ENCODE measurements around the gene KIF16B. TPM values are rescaled to one million over a fixed set of nuclear protein-coding genes. Genes with fewer than 3 reads are reported as not detected.
A peak's percentile ranks its signal among the peaks of the same experiment; 100 is the strongest.

Gene KIF16B
- total and polyA plus RNA-seq, 2 of the 13 experiments (the other 11 are each of a cell fraction or from before 2014, with no cell fraction given): 6.9 to 18.0 TPM

DNA sequence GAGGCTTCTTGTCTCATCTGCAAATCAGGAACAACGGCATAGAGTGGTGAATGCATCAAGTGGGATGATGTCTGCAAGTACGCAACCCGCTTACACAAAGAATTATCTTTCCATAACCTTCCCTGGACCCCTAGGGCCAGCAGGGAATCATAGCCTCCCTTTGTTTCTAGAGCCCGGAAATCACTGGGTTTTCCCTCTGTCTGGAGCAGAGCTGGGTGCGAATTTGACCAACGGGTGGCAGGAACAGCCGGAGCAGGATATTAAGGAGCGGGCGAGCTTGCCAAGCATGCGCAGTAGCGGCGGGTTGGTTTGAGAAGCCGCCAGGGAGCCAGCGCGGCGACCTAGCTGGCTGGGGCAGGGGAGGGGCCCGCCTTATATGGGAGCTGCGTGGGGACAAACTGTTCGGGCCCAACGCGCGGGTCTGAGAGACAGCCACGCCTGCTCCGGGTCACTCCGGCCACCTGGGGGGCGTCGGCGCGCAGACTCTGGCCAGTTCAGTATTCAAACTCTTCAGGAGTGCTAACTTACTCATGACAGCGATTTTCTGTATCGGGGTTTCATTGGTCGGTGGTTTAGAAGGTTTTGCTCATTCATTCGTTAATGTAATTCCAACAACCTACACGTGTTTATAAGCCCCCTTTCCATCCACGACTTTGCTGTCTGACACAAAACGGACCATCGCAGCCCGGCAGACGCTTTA, 1.6 kb upstream of the KIF16B start (continued):
- TF ChIP-seq, protein P1, sequence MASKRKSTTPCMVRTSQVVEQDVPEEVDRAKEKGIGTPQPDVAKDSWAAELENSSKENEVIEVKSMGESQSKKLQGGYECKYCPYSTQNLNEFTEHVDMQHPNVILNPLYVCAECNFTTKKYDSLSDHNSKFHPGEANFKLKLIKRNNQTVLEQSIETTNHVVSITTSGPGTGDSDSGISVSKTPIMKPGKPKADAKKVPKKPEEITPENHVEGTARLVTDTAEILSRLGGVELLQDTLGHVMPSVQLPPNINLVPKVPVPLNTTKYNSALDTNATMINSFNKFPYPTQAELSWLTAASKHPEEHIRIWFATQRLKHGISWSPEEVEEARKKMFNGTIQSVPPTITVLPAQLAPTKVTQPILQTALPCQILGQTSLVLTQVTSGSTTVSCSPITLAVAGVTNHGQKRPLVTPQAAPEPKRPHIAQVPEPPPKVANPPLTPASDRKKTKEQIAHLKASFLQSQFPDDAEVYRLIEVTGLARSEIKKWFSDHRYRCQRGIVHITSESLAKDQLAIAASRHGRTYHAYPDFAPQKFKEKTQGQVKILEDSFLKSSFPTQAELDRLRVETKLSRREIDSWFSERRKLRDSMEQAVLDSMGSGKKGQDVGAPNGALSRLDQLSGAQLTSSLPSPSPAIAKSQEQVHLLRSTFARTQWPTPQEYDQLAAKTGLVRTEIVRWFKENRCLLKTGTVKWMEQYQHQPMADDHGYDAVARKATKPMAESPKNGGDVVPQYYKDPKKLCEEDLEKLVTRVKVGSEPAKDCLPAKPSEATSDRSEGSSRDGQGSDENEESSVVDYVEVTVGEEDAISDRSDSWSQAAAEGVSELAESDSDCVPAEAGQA (IDR thresholded peaks at IDR 0.05; ENCODE audit: low read depth): 0 out of 2 replicates have a peak, but pooled peaks have one; percentile 49
- TF ChIP-seq, protein P1 (CRISPR knock-in tag; IDR thresholded peaks at IDR 0.05; ENCODE audit: borderline replicate concordance): no peak
- no peak for TF ChIP-seq SMARCC2 (IDR thresholded peaks at IDR 0.05)
- TF ChIP-seq ZNF724P (CRISPR knock-in tag; IDR thresholded peaks at IDR 0.05; ENCODE audit: borderline replicate concordance): no peak; the same call in 1 of the 2 replicates
- TF ChIP-seq, protein P2, sequence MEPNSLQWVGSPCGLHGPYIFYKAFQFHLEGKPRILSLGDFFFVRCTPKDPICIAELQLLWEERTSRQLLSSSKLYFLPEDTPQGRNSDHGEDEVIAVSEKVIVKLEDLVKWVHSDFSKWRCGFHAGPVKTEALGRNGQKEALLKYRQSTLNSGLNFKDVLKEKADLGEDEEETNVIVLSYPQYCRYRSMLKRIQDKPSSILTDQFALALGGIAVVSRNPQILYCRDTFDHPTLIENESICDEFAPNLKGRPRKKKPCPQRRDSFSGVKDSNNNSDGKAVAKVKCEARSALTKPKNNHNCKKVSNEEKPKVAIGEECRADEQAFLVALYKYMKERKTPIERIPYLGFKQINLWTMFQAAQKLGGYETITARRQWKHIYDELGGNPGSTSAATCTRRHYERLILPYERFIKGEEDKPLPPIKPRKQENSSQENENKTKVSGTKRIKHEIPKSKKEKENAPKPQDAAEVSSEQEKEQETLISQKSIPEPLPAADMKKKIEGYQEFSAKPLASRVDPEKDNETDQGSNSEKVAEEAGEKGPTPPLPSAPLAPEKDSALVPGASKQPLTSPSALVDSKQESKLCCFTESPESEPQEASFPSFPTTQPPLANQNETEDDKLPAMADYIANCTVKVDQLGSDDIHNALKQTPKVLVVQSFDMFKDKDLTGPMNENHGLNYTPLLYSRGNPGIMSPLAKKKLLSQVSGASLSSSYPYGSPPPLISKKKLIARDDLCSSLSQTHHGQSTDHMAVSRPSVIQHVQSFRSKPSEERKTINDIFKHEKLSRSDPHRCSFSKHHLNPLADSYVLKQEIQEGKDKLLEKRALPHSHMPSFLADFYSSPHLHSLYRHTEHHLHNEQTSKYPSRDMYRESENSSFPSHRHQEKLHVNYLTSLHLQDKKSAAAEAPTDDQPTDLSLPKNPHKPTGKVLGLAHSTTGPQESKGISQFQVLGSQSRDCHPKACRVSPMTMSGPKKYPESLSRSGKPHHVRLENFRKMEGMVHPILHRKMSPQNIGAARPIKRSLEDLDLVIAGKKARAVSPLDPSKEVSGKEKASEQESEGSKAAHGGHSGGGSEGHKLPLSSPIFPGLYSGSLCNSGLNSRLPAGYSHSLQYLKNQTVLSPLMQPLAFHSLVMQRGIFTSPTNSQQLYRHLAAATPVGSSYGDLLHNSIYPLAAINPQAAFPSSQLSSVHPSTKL (CRISPR knock-in tag; IDR thresholded peaks at IDR 0.05): peak; percentile 84
- TF ChIP-seq, protein P3, sequence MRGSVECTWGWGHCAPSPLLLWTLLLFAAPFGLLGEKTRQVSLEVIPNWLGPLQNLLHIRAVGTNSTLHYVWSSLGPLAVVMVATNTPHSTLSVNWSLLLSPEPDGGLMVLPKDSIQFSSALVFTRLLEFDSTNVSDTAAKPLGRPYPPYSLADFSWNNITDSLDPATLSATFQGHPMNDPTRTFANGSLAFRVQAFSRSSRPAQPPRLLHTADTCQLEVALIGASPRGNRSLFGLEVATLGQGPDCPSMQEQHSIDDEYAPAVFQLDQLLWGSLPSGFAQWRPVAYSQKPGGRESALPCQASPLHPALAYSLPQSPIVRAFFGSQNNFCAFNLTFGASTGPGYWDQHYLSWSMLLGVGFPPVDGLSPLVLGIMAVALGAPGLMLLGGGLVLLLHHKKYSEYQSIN (CRISPR knock-in tag; IDR thresholded peaks at IDR 0.05; ENCODE audit: borderline replicate concordance): no peak
- no peak for TF ChIP-seq TOE1 (CRISPR knock-in tag; IDR thresholded peaks at IDR 0.05)
- peak; percentile 71; the same call in 1 of the 2 replicates for TF ChIP-seq ZZZ3 (CRISPR knock-in tag; IDR thresholded peaks at IDR 0.05; ENCODE audit: borderline replicate concordance)
- TF ChIP-seq GLI4 (CRISPR knock-in tag; IDR thresholded peaks at IDR 0.05; ENCODE audit: borderline replicate concordance): no peak
- no peak for TF ChIP-seq ZNF589 (CRISPR knock-in tag; conservative IDR thresholded peaks at IDR 0.05)
- TF ChIP-seq, protein P4, sequence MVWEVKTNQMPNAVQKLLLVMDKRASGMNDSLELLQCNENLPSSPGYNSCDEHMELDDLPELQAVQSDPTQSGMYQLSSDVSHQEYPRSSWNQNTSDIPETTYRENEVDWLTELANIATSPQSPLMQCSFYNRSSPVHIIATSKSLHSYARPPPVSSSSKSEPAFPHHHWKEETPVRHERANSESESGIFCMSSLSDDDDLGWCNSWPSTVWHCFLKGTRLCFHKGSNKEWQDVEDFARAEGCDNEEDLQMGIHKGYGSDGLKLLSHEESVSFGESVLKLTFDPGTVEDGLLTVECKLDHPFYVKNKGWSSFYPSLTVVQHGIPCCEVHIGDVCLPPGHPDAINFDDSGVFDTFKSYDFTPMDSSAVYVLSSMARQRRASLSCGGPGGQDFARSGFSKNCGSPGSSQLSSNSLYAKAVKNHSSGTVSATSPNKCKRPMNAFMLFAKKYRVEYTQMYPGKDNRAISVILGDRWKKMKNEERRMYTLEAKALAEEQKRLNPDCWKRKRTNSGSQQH (CRISPR knock-in tag; IDR thresholded peaks at IDR 0.05; ENCODE audit: low read depth): peak; percentile 77
- TF ChIP-seq ZC3H13 (CRISPR knock-in tag; IDR thresholded peaks at IDR 0.05): peak; percentile 38; the same call in 1 of the 2 replicates
- TF ChIP-seq, protein P5, sequence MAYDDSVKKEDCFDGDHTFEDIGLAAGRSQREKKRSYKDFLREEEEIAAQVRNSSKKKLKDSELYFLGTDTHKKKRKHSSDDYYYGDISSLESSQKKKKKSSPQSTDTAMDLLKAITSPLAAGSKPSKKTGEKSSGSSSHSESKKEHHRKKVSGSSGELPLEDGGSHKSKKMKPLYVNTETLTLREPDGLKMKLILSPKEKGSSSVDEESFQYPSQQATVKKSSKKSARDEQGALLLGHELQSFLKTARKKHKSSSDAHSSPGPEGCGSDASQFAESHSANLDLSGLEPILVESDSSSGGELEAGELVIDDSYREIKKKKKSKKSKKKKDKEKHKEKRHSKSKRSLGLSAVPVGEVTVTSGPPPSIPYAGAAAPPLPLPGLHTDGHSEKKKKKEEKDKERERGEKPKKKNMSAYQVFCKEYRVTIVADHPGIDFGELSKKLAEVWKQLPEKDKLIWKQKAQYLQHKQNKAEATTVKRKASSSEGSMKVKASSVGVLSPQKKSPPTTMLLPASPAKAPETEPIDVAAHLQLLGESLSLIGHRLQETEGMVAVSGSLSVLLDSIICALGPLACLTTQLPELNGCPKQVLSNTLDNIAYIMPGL (CRISPR knock-in tag; IDR thresholded peaks at IDR 0.05; ENCODE audit: borderline replicate concordance in 1 of 2, low read depth in 1 of 2): peak; percentile 70 to 74; a peak in 2 of 4 replicates
